HepG2 (cell line): ENCODE results near the gene ADCY1. TPM values are rescaled to one million over a fixed set of nuclear protein-coding genes. Genes with fewer than 3 reads are reported as not detected.

Experiments
- ATAC-seq: fragments of 200-7000 bp; cut with Tn5 transposase; 3 replicates; pipeline ENCODE4 v1.9.1; 2020; ENCODE audit warnings: mild to moderate bottlenecking, moderate library complexity
- BruUV-seq: library from RNA; stranded (reverse); fragments of 400-500 nt; replicated peaks from 2 replicates; lab custom pipeline; 2021; lab: Mats Ljungman, UMichigan
- CTCF ChIA-PET: fragments of 300-600 bp; formaldehyde crosslinking; extraction: SDS; loops from one replicate; lab custom pipeline; 2021; ENCODE audit warnings: low total read pairs, inconsistent platforms, low intra/inter-chr PET ratio; lab: Yijun Ruan, JAX
- POLR2A ChIA-PET: fragments of 350-600 bp; sonication (Branson Sonifier 250); formaldehyde crosslinking; loops from one replicate; lab custom pipeline; 2020; ENCODE audit warnings: antibody characterized with exemption, inconsistent platforms; lab: Yijun Ruan, JAX
- DNase-seq: peaks from one replicate; pipeline ENCODE4 v3.0.0-alpha.2; 2015; ENCODE audit warnings: low spot score
- FAIRE-seq: peaks from 3 replicates; lab custom pipeline; 2011; peaks lifted over from hg19 to GRCh38; lab: Jason Lieb, UNC
- H2AFZ ChIP-seq: one replicate; pipeline ENCODE4 v1.6.1; 2011; ENCODE audit warnings: low read length, inconsistent platforms
- H3K27ac ChIP-seq: fragments of 300-600 bp; 3 replicates; pipeline ENCODE4 v1.8.0; 2011; ENCODE audit warnings: mixed run types, mild to moderate bottlenecking, mixed read lengths, low read length, inconsistent platforms; ENCODE audit not compliant: insufficient read depth; ENCODE audit errors: extremely low read length
- H3K27me3 ChIP-seq, 2 experiments: fragments of 200-600 bp in 1 of 2; 2 replicates in 1 of 2; 3 replicates in 1 of 2; pipeline versions ENCODE4 v1.6.0 to v1.8.0; 2011; ENCODE audit warnings: low read length in 2 of 2, mild to moderate bottlenecking in 2 of 2, moderate library complexity in 2 of 2, inconsistent platforms in 1 of 2; ENCODE audit not compliant: insufficient read depth in 2 of 2, control insufficient read depth in 1 of 2
- H3K36me3 ChIP-seq, 2 experiments: fragments of 200-600 bp in 1 of 2; replicated peaks in 1 of 2; 2 replicates in 1 of 2; 3 replicates in 1 of 2; pipeline versions ENCODE4 v1.5.1 to v1.8.0; 2011; ENCODE audit warnings: low read length in 2 of 2, inconsistent platforms in 1 of 2; ENCODE audit not compliant: insufficient read depth in 2 of 2, control insufficient read depth in 1 of 2
- H3K4me1 ChIP-seq: 2 replicates; pipeline ENCODE4 v1.5.1; 2012; ENCODE audit warnings: low read length, inconsistent platforms; ENCODE audit not compliant: insufficient read depth
- H3K4me2 ChIP-seq: 2 replicates; pipeline ENCODE4 v1.6.0; 2011; ENCODE audit warnings: low read depth, low read length, inconsistent platforms
- H3K4me3 ChIP-seq, 3 experiments: fragments of 200-600 bp in 1 of 3; sonication (generic), shearing (Covaris generic) in 1 of 3; replicated peaks in 1 of 3; 2 replicates each; pipeline ENCODE4 v1.5.1; 2011 to 2016; ENCODE audit warnings: low read length in 3 of 3, inconsistent platforms in 2 of 3, low read depth in 2 of 3, mild to moderate bottlenecking in 2 of 3, control low read depth in 1 of 3, mixed read lengths in 1 of 3; ENCODE audit not compliant: insufficient read depth in 1 of 3
- H3K79me2 ChIP-seq: one replicate; pipeline ENCODE4 v1.6.1; 2011; ENCODE audit warnings: low read length, inconsistent platforms; ENCODE audit not compliant: insufficient read depth
- H3K9ac ChIP-seq: 2 replicates; pipeline ENCODE4 v1.6.0; 2011; ENCODE audit warnings: mild to moderate bottlenecking, low read depth, low read length, inconsistent platforms; ENCODE audit not compliant: insufficient read depth
- H3K9me3 ChIP-seq: 2 replicates; pipeline ENCODE4 v1.5.1; 2012; ENCODE audit warnings: mild to moderate bottlenecking, low read length
- H4K20me1 ChIP-seq: 2 replicates; pipeline ENCODE4 v1.6.0; 2011; ENCODE audit warnings: inconsistent platforms, mild to moderate bottlenecking, low read length, moderate library complexity; ENCODE audit not compliant: insufficient read depth
- AGO1 ChIP-seq: fragments of 200-400 bp; formaldehyde crosslinking; IDR thresholded peaks from 2 replicates; pipeline ENCODE4 v1.6.1; 2017; ENCODE audit warnings: mild to moderate bottlenecking, low read depth, low read length, moderate library complexity; ENCODE audit not compliant: poor library complexity, severe bottlenecking
- ISX ChIP-seq: sonication (generic); formaldehyde crosslinking; conservative IDR thresholded peaks from 2 replicates; pipeline ENCODE4 v1.5.0; 2020; ENCODE audit warnings: missing genetic modification reagents
- MATR3 ChIP-seq: sonication (generic); formaldehyde crosslinking; IDR thresholded peaks from 2 replicates; pipeline ENCODE4 v1.4.0; 2020; ENCODE audit warnings: missing genetic modification reagents
- REPIN1 ChIP-seq: sonication (generic); formaldehyde crosslinking; IDR thresholded peaks from 2 replicates; pipeline ENCODE4 v1.8.0; 2022; ENCODE audit warnings: missing genetic modification reagents, low read depth, mild to moderate bottlenecking, borderline replicate concordance
- ZKSCAN5 ChIP-seq: sonication (generic); formaldehyde crosslinking; IDR thresholded peaks from 2 replicates; pipeline ENCODE4 v1.5.1; 2020; ENCODE audit warnings: mild to moderate bottlenecking, missing genetic modification reagents
- ZNF333 ChIP-seq: sonication (generic); formaldehyde crosslinking; IDR thresholded peaks from 2 replicates; pipeline ENCODE4 v1.4.0; 2020; ENCODE audit warnings: mild to moderate bottlenecking, missing genetic modification reagents, borderline replicate concordance
- ZNF672 ChIP-seq: sonication (generic); formaldehyde crosslinking; IDR thresholded peaks from 2 replicates; pipeline ENCODE4 v1.8.1; 2022; ENCODE audit warnings: missing genetic modification reagents
- ZNF703 ChIP-seq: sonication (generic); formaldehyde crosslinking; IDR thresholded peaks from 2 replicates; pipeline ENCODE4 v1.5.1; 2020; ENCODE audit warnings: missing genetic modification reagents, mild to moderate bottlenecking, moderate library complexity, borderline replicate concordance
- ZSCAN22 ChIP-seq: sonication (generic); formaldehyde crosslinking; IDR thresholded peaks from 2 replicates; pipeline ENCODE4 v1.4.0; 2020; ENCODE audit warnings: mild to moderate bottlenecking, missing genetic modification reagents
- WGBS: methylation state at CpG from one replicate; pipeline ENCODE4 v1.1.6; 2017; ENCODE audit warnings: low lambda C conversion rate; 5-methylcytosine and 5-hydroxymethylcytosine counted together
- in situ Hi-C: cut with HindIII; loops from 2 replicates; pipeline ENCODE4 v1.10.0; 2017; ENCODE audit warnings: low pct_unique_long_range_greater_than_20kb; ENCODE audit not compliant: extremely low pct_ligation_motif_present
- intact Hi-C: fragments of 100-400 bp; cut with micrococcal nuclease; formaldehyde crosslinking; loops from one replicate; pipeline ENCODE4 v1.10.0; 2022; ENCODE audit not compliant: unreplicated experiment
- polyA plus RNA-seq, 8 experiments: library from polyadenylated mRNA; depleted of rRNA in 3 of 8; stranded (reverse) in 7 of 8; unstranded in 1 of 8; fragments of >200 nt; fragmentation: Illumina TruSeq in 4 of 8; extraction: Trizol in 4 of 8; gene quantifications; 2 replicates each; pipeline versions ENCODE4 v1.2.1 to v1.2.3, GENCODE V29; 2011 to 2016; ENCODE audit warnings: low read depth in 4 of 8, missing spikeins in 1 of 8, mixed read lengths in 1 of 8; ENCODE audit not compliant: insufficient read depth in 1 of 8
- total RNA-seq, 5 experiments: library from RNA; depleted of rRNA; stranded (reverse); fragments of >200 nt; fragmentation: Illumina TruSeq; extraction: Trizol; gene quantifications; 2 replicates each; pipeline ENCODE4 v1.2.3, GENCODE V29; 2016; ENCODE audit warnings: low read depth in 1 of 5
- TF ChIP-seq, protein P1 (sequence below): sonication (generic); formaldehyde crosslinking; IDR thresholded peaks from 2 replicates; pipeline ENCODE4 v1.4.0; 2020; ENCODE audit warnings: missing genetic modification reagents
- TF ChIP-seq, protein P2 (sequence below): sonication (generic); formaldehyde crosslinking; IDR thresholded peaks from 2 replicates; pipeline ENCODE4 v1.4.0; 2020; ENCODE audit warnings: missing genetic modification reagents, borderline replicate concordance

Gene ADCY1
- total and polyA plus RNA-seq, 2 of the 13 experiments (the other 11 are each of a cell fraction or from before 2014, with no cell fraction given), result 0.80 to 1.2 TPM

GRCh38 chr7:45591101-45591906 is 17.1 kb downstream of the ADCY1 start:
- CTCF ChIA-PET, result no interaction called here
- intact Hi-C loops, result no loop called here

More at GRCh38 chr7:45591101-45591906, 17.1 kb downstream of the ADCY1 start:
- Histone ChIP-seq H3K36me3 (no peaks in the 10 kb centered on the region), H3K27ac (no peak overlapping the region), H4K20me1 (0 out of 2 replicates have a peak, but pooled peaks cover 3% of the 10 kb centered on the region), H3K9me3 (no peaks in the 10 kb centered on the region), H3K79me2 (no peaks in the 10 kb centered on the region), H3K4me3 (no peak overlapping the region), H3K4me2 (no peak overlapping the region), H2AFZ (no peak overlapping the region), H3K9ac (no peak overlapping the region), H3K27me3 (peaks cover 0 to 18% of the 10 kb centered on the region in 2 experiments; a peak in 4 of 5 replicates), H3K4me1 (no peaks in the 10 kb centered on the region)
- no peak for FAIRE-seq
- no TSS peak for BruUV-seq
- no peak for TF ChIP-seq ZSCAN22 (CRISPR knock-in tag)
- TF ChIP-seq ZKSCAN5, result no peak
- TF ChIP-seq AGO1, result no peak
- no peak for TF ChIP-seq ZNF703 (CRISPR knock-in tag)
- no peak for TF ChIP-seq ZNF333
- TF ChIP-seq ZNF672 (CRISPR knock-in tag), result no peak
- TF ChIP-seq ISX (CRISPR knock-in tag), result no peak
- no peak for TF ChIP-seq MATR3 (CRISPR knock-in tag)
- TF ChIP-seq, protein P1, sequence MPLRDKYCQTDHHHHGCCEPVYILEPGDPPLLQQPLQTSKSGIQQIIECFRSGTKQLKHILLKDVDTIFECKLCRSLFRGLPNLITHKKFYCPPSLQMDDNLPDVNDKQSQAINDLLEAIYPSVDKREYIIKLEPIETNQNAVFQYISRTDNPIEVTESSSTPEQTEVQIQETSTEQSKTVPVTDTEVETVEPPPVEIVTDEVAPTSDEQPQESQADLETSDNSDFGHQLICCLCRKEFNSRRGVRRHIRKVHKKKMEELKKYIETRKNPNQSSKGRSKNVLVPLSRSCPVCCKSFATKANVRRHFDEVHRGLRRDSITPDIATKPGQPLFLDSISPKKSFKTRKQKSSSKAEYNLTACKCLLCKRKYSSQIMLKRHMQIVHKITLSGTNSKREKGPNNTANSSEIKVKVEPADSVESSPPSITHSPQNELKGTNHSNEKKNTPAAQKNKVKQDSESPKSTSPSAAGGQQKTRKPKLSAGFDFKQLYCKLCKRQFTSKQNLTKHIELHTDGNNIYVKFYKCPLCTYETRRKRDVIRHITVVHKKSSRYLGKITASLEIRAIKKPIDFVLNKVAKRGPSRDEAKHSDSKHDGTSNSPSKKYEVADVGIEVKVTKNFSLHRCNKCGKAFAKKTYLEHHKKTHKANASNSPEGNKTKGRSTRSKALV (CRISPR knock-in tag), result no peak
- TF ChIP-seq REPIN1 (CRISPR knock-in tag), result no peak
- TF ChIP-seq, protein P2, sequence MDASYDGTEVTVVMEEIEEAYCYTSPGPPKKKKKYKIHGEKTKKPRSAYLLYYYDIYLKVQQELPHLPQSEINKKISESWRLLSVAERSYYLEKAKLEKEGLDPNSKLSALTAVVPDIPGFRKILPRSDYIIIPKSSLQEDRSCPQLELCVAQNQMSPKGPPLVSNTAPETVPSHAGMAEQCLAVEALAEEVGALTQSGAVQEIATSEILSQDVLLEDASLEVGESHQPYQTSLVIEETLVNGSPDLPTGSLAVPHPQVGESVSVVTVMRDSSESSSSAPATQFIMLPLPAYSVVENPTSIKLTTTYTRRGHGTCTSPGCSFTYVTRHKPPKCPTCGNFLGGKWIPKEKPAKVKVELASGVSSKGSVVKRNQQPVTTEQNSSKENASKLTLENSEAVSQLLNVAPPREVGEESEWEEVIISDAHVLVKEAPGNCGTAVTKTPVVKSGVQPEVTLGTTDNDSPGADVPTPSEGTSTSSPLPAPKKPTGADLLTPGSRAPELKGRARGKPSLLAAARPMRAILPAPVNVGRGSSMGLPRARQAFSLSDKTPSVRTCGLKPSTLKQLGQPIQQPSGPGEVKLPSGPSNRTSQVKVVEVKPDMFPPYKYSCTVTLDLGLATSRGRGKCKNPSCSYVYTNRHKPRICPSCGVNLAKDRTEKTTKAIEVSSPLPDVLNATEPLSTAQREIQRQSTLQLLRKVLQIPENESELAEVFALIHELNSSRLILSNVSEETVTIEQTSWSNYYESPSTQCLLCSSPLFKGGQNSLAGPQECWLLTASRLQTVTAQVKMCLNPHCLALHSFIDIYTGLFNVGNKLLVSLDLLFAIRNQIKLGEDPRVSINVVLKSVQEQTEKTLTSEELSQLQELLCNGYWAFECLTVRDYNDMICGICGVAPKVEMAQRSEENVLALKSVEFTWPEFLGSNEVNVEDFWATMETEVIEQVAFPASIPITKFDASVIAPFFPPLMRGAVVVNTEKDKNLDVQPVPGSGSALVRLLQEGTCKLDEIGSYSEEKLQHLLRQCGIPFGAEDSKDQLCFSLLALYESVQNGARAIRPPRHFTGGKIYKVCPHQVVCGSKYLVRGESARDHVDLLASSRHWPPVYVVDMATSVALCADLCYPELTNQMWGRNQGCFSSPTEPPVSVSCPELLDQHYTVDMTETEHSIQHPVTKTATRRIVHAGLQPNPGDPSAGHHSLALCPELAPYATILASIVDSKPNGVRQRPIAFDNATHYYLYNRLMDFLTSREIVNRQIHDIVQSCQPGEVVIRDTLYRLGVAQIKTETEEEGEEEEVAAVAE (CRISPR knock-in tag), result no peak
- in situ Hi-C loops, result loop anchor here (25.0 kb wide), 1 partner anchor 429 kb away; the partner anchor contains the start of gene RAMP3
- peak; percentile 28; the same call in 2 of the 3 replicates for ATAC-seq
- DNase-seq, result no peak
- 25% methylated on average over 6 of the region's 11 CpGs for WGBS
- POLR2A ChIA-PET, result no interaction called here
